Stimulated activated CD4-positive, alpha-beta T cell treated with anti-CD3 and anti-CD28 coated beads, Interleukin-1b, Interleukin-23, amount 100 ng/mL, for 1 hour (primary cell): ENCODE data around the gene CEP83.
"Not testable (repeated sequence)": the region's sequence is repeated elsewhere in the genome, so short reads cannot be mapped to it uniquely, and the experiment has no call there.

Source experiments
- DNase-seq, 2 donors: peaks; one replicate each; pipeline ENCODE4 v3.0.0-alpha.2; 2020; ENCODE audit warnings: low read depth in 2 of 2

The CEP83 gene

DNA sequence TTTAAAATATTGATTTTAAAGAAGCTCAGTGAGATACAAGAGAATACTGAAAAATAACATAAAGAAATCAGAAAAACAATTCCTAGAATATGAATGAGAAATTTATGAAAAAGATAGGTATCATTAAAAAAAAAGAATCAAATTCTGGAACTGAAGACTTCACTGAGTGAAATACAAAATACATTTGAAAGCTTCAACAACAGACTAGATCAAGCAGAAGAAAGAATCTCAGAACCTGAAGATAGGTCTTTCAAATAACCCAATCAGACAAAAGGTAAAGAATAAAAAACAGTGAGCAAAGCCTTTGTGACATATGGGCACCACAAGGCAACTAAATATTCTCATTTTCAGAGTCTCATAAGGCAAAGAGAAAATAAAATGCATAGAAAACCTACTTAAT lies 29.4 kb downstream of the CEP83 start:
- no peak for DNase-seq

DNA sequence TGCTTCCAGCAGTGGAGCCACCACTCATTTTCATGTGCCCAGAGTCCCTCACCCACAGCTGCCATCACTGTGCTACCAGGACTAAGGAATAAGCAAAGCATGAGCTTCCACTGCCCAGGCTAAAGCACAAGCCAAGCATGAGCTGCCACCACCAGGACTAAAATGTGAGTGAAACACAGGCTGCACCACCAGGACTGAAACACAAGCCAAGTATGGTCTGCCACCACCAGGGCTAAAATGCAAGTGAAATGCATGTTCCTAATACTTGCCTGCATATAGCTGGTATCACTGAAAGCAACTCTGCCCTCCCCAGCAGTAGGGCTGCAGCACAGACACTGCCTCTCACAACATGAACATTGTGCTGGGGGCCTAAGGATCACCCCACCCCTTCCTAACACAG lies 30.0 kb downstream of the CEP83 start:
- no peak for DNase-seq

DNA sequence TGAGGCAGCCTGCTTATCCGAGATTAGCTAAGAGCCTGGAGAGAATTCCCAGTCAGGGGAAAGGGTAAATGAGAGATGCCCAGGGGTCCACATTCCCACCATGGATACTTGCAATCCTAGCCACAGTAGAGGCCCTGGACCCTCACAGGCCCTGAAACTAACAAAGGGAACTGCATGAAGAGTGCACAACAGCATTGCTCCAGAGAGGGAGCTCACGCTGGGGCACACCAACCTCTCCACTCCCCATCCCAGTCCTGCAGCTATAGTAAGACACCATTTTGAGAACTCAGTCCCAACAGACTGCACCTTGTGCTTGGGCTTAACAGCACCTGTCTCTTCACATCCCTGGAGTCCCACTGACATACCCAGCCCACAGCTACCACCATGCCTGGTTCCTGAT lies 30.5 kb downstream of the CEP83 start:
- no peak for DNase-seq

DNA sequence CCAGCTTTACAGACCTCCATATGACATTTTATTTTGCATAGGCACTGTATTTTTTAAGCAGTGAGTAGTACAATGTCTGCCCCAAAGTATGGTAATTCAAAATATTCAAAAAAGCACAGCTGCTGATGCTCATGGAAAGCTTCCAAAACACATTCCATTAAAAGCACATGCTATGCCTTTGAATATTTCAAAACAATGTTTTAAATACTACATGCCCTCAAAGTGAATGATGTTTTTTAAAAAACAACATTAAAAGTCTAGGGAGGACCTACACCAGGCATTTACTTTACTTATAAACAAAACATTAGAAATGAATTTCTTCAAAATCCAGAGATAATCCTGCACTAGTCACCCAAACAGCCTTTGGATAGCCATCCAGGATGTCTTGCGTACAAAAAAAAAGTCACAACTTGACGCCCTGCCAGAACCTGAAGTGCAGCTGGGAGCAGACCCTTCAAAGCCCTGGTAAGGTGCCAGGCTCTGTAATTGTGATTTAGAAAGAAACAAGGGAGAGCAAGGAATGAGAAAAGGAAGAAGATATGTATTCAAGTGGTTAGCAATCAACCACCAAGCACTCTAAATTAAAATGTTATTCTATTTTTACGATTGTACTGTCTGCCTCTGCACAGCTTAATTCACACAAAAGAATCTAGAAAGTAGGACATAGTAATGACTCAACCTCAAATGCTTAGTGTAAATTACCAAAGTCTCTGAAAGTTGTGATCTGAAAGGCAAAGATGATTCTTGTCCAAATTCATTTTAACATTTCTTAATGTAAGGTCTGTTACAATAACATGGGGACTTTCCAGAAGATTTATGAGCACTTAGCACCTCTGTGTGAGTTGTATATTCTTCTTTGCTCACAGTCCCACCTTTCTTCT lies 31.9 kb downstream of the CEP83 start:
- no peak for DNase-seq

- no peak for DNase-seq
Measured at GRCh38 chr12:94426049-94426448, 33.6 kb downstream of the CEP83 start.

DNA sequence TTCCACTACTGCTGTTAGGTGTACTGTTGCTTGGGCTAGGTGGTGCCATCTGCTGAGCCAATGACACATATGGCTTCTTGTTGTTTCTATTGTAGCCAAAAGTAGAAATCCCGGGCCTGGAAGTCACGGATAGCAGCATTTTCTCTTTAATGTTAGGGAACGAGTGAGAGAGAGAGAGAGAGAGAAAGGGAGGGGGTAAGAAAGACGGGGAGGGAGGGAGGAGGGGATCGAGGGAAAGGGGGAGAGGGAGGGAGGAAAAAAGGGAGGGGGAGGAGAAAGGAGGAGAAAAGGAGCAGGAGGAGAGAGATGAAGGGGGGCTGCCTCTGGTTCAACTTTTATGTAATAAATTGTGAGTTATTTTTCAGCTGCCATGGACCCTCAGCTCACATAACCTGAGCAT lies 34.8 kb downstream of the CEP83 start:
- not testable (repeated sequence) for DNase-seq

- DNase-seq = no peak
Measured at GRCh38 chr12:94421868-94422740, 37.6 kb downstream of the CEP83 start.

DNA sequence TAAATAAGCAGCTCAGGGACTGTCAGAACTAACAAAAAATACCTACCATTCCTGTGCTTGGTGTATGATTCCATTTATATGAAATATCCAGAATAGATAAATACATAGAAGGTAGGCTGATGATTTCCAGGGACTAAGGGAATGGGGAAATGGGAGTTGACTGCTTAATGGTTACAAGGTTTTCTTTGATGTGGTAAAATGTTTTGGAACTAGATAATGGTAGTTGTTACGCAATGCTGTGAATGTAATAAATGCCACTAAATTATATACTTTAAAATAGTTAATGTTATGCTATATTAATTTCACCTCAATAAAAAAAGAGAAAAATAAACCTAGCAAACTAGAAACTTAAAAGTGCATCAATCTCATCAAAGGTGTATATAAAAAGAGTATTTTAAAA lies 41.1 kb downstream of the CEP83 start:
- no peak for DNase-seq

DNA sequence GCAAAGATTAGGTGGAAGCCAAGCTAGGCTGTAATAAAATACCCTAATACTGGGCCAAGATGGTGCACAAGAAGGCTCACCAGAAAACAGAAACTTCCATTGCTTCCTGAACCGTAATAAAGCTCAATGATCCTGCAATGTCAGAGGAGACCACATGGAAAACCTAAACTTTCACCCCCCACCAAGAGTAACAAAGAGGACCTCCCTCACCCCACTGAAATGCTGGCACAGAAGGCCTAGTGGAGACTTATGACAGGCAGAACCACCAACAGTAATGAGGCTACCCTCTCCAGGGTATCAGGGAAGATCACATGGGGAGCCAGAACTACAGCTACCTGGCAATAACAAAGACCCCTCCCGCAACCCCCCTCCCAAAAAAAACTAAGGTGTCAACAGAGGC lies 43.1 kb downstream of the CEP83 start:
- DNase-seq = no peak

GRCh38 chr12:94415066-94415465 lies 44.6 kb downstream of the CEP83 start:
- no peak for DNase-seq

DNA sequence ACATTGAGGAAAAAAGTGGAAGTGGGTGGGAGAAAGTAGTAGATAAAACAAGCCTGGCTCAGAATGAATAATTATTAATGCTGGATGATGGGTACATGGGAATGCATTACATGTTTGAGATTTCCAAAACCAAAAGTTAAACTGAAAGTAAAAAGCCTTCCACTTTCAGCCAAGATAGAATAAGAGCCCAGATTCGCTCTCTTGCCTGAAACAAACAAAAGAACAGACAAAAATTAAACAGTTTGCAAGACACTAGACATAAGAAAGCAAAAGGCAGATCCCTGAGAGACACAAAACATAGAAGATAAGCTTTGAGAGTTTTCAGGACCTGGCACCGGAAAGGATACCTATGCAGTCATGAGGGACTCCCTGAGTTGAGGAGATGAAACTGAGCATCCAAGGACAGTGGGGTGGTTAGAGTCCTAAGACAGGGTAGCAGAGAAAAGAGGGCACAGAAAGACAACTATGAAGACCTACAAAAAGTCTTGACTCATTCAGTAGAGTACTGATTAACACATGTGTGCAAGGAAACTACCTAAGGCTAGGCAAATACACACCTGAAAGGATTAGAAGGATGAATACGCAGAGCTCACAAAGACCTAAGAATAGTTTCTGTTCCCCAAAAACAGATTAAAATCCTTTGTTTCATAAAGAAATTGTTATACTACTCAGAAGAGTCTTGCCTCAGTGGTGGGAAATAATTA lies 54.1 kb downstream of the CEP83 start:
- DNase-seq = no peak

- no peak for DNase-seq
Measured at GRCh38 chr12:94404854-94405253, 54.8 kb downstream of the CEP83 start.

DNA sequence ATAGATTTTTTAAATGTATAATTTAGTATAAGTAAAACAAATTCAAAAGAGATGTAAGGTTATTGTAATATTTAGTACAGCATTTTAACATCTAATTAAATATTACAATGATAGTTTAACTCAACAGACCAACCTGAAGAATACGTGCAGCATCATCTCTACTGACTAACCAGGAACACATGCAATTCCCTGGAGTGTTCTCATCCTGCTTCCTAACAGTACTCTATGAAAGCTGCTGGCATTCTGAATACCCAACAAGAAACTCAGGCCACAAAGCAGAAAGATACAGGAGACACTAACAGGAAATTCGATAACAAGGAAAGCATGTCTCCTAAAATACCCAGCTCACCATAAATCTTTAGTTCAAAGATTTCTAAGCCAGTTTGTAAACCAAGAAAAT lies 58.3 kb downstream of the CEP83 start:
- DNase-seq = no peak

DNA sequence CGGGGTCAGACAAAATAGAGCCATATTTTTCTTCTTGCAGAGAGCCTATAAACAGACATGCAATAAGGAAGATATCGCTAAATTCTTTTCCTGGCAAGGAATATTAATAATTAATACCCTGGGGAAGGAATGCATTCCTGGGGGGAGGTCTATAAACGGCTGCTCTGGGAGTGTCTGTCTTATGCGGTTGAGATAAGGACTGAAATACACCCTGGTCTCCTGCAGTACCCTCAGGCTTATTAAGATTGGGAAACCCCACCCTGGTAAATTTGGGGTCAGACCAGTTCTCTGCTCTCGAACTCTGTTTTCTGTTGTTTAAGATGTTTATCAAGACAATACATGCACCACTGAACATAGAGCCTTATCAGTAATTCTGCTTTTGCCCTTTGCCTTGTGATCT lies 61.0 kb downstream of the CEP83 start:
- DNase-seq = not testable (repeated sequence)

- DNase-seq = no peak
Measured at GRCh38 chr12:94397401-94397800, 62.3 kb downstream of the CEP83 start.

DNA sequence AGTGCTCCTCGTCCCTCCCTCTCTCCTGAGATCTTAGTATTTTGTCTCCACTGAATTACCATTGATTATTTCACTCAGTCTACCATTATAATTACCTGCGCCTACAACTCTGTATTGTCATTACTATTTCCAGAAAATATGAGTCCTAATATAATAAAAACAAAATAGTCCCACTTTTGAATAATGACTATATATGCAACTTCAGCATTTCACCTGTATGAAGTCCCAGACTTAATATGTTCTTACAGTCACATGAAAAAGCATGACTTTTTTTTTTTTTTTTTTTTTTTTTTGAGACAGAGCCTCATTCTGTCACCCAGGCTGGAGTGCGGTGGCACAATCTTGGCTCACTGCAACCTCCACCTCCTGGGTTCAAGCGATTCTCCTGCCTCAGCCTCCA lies 63.7 kb downstream of the CEP83 start:
- not testable (repeated sequence) for DNase-seq

DNA sequence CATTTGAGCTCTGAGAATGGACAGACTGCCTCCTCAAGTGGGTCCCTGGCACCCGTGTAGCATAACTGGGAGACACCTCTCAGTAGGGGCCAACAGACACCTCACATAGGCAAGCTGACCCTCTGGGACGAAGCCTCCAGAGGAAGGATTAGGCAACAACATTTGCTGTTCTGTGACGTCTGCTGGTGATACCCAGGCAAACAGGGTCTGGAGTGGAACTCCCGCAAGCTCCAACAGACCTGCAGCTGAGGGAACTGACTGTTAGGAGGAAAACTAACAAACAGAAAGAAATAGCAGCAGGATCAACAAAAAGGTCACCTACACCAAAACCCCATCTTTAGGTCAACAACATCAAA lies 69.6 kb downstream of the CEP83 start:
- no peak for DNase-seq

DNA sequence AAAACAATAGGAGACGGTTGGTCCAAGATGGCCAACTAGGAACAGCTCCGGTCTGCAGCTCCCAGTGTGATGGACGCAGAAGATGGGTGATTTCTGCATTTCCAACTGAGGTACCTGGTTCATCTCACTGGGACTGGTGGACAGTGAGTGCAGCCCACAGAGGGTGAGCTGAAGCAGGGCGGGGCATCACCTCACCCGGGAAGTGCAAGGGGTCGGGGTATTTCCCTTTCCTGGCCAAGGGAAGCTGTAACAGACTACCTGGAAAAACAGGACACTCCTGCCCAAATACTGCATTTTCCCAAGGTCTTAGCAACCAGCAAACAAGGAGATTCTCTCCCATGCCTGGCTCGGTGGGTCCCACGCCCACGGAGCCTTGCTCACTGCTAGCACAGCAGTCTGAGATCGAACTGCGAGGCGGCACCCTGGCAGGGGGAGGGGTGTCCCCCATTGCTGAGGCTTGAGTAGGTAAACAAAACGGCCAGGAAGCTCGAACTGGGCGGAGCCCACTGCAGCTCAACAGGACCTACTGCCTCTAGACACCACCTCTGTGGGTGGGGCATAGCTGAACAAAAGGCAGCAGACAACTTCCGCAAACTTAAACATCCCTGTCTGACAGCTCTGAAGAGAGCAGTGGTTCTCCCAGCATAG lies 70.1 kb downstream of the CEP83 start:
- not testable (repeated sequence) for DNase-seq

DNA sequence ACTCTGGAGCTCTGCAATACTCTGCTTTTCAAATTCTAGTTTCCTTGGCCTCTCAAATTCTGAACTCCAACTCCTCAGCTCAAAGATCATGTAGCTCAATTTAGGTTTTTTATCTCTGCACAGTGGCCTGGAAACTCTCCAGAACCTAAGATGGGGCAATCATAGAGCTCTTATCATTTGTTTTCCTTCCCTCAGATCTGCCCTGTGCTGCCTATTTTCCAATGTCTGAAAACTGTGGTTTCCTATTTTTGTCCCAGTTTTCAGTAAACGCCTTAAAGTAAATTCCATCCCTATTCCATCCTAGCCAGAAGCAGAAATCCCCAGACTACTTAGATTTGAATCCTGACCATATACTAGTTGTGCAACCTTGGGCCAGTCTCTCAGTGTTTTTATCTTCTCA lies 73.2 kb downstream of the CEP83 start:
- no peak for DNase-seq

DNA sequence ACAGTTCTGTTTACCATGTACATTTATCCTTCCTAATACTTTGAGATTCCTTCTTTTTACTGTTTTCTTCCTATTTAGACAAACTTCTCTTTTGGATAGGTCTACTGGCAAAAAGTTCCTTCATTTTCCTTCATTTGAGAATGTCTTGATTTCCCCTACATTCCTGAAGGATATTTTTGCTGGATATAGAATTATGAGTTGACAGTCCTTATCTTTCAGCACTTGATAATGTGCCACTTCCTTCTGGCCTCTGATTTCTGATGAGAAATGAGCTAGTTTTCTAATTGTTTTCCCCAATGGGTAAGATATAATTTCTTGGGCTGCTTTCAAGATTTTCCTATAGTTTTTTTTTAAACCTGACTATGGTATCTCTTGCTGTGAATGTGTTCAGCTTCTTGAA lies 75.6 kb downstream of the CEP83 start:
- no peak for DNase-seq

DNA sequence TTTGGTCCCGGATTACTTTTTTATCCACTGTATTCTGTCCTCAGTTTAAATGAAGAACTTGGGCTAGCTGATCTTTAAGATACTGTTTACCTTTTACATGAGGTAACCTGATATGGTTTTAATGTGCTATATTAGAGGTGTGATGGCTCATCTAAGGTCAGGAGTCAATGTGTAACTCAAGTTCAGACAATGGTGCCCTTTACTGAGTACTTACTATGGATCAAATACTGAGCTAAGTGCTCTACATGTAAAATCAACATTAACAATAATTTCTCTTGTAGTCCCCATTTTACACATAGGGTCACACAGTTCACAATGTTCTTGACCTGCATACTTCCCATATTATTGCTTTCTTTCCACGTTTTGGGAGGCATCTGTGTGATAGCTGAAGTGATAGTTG lies 79.2 kb downstream of the CEP83 start:
- no peak for DNase-seq
